ENCODE data around the gene MXD4.
A peak's percentile ranks its signal among the peaks of the same experiment; 100 is the strongest.

MXD4 gene

GRCh38 chr4:2274320-2275043 lies 12.6 kb upstream of the MXD4 start:
- no peak for DNase-seq

- no peak for DNase-seq
Observed at GRCh38 chr4:2273657-2274319, 11.9 kb upstream of the MXD4 start.

GRCh38 chr4:2273221-2273620 lies 11.3 kb upstream of the MXD4 start:
- no peak for DNase-seq

GRCh38 chr4:2272828-2273120 lies 10.9 kb upstream of the MXD4 start:
- DNase-seq = no peak

- no peak for DNase-seq
Observed at GRCh38 chr4:2272026-2272827, 10.3 kb upstream of the MXD4 start.

GRCh38 chr4:2271279-2272025 lies 9.5 kb upstream of the MXD4 start:
- DNase-seq = no peak

- DNase-seq = no peak
Observed at GRCh38 chr4:2270341-2271165, 8.6 kb upstream of the MXD4 start.

- no peak for DNase-seq
Observed at GRCh38 chr4:2269618-2270163, 7.8 kb upstream of the MXD4 start.

- DNase-seq = no peak
Observed at GRCh38 chr4:2269206-2269531, 7.3 kb upstream of the MXD4 start.

GRCh38 chr4:2268357-2269205 lies 6.7 kb upstream of the MXD4 start:
- DNase-seq = no peak

- DNase-seq = no peak
Observed at GRCh38 chr4:2267841-2268240, 5.9 kb upstream of the MXD4 start.

GRCh38 chr4:2267320-2267811 lies 5.5 kb upstream of the MXD4 start:
- no peak for DNase-seq

- no peak for DNase-seq
Observed at GRCh38 chr4:2266821-2267220, 4.9 kb upstream of the MXD4 start.

- peak; percentile 40 for DNase-seq
Observed at GRCh38 chr4:2266181-2266580, 4.3 kb upstream of the MXD4 start.

- DNase-seq = no peak
Observed at GRCh38 chr4:2265113-2266110, 3.5 kb upstream of the MXD4 start.

GRCh38 chr4:2264481-2265041 lies 2.7 kb upstream of the MXD4 start:
- DNase-seq = no peak

- no peak for DNase-seq
Observed at GRCh38 chr4:2263926-2264321, 2.0 kb upstream of the MXD4 start.

- no peak for DNase-seq
Observed at GRCh38 chr4:2262944-2263250, 988 bp upstream of the MXD4 start.

- DNase-seq = peak; percentile 99
Observed at GRCh38 chr4:2262145-2262943, 435 bp upstream of the MXD4 start.
